ENCODE results near the gene MYOT.

MYOT gene

GRCh38 chr5:137902408-137903133, 34.9 kb downstream of the MYOT start:
- no peak for DNase-seq

- DNase-seq: no peak
Observed at GRCh38 chr5:137914758-137915157, 47.1 kb downstream of the MYOT start.

GRCh38 chr5:137916923-137917322, 49.3 kb downstream of the MYOT start:
- DNase-seq: no peak

GRCh38 chr5:137921931-137922330, 54.3 kb downstream of the MYOT start:
- peak; percentile 50 for DNase-seq

- DNase-seq: no peak
Observed at GRCh38 chr5:137923856-137924255, 56.2 kb downstream of the MYOT start.

GRCh38 chr5:137932800-137933199, 65.1 kb downstream of the MYOT start:
- DNase-seq: no peak

GRCh38 chr5:137933491-137933911, 65.8 kb downstream of the MYOT start:
- no peak for DNase-seq

- DNase-seq: no peak
Observed at GRCh38 chr5:137935190-137935589, 67.5 kb downstream of the MYOT start.

- no peak for DNase-seq
Observed at GRCh38 chr5:137935694-137936093, 68.0 kb downstream of the MYOT start.
